HL-60 (cell line): Measurements from ENCODE around the gene FBXL12.
"Not testable (repeated sequence)": the region's sequence is repeated elsewhere in the genome, so short reads cannot be mapped to it uniquely, and the experiment has no call there.

Experiments
- POLR2AphosphoS5 ChIP-seq: IDR thresholded peaks from 2 replicates; pipeline ENCODE4 v1.6.1; 2012; ENCODE audit warnings: low read depth
- SPI1 ChIP-seq: IDR thresholded peaks from 2 replicates; pipeline ENCODE4 v1.6.1; 2012; ENCODE audit warnings: low read depth, mild to moderate bottlenecking, borderline replicate concordance
- TF ChIP-seq, protein P1 (sequence below): IDR thresholded peaks from one replicate; pipeline ENCODE4 v1.5.1; 2011; ENCODE audit warnings: low read length, control low read depth, inconsistent platforms; ENCODE audit not compliant: insufficient read depth

DNA sequence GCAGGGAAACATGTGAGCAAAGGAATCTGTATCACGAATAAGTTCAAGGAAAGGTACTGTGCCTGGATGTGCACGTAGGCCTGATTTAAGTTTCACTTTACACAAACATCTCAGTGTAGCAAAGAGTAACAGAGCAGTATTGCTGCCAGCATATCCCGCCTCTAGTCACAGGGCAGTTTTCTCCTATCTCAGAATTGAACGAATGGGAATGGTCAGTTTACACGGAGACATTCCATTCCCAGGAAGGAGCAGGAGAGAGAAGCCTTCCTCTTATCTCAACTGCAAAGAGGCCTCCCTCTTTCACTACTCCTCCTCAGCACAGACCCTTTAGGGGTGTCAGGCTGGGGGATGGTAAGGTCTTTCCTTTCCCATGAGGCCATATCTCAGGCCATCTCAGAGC lies 29.3 kb downstream of the FBXL12 start:
- TF ChIP-seq, protein P1, sequence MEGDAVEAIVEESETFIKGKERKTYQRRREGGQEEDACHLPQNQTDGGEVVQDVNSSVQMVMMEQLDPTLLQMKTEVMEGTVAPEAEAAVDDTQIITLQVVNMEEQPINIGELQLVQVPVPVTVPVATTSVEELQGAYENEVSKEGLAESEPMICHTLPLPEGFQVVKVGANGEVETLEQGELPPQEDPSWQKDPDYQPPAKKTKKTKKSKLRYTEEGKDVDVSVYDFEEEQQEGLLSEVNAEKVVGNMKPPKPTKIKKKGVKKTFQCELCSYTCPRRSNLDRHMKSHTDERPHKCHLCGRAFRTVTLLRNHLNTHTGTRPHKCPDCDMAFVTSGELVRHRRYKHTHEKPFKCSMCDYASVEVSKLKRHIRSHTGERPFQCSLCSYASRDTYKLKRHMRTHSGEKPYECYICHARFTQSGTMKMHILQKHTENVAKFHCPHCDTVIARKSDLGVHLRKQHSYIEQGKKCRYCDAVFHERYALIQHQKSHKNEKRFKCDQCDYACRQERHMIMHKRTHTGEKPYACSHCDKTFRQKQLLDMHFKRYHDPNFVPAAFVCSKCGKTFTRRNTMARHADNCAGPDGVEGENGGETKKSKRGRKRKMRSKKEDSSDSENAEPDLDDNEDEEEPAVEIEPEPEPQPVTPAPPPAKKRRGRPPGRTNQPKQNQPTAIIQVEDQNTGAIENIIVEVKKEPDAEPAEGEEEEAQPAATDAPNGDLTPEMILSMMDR: not testable (repeated sequence)
- not testable (repeated sequence) for TF ChIP-seq SPI1, POLR2AphosphoS5
